Heart left ventricle (tissue), 16 donors: Measurements from ENCODE around the gene B4GALNT2. TPM values are rescaled to one million over a fixed set of nuclear protein-coding genes. Genes with fewer than 3 reads are reported as not detected.

ENCODE experiments used
- ATAC-seq, 4 donors: fragments of 200-7000 bp; cut with Tn5 transposase; one replicate each; pipeline ENCODE4 v1.9.1; 2020 to 2022; ENCODE audit warnings: moderate library complexity in 4 of 4, mild to moderate bottlenecking in 3 of 4, moderate number of reproducible peaks in 1 of 4
- DNase-seq, 5 donors: peaks; one replicate each; pipeline ENCODE4 v3.0.0-alpha.2; 2020
- H3K27ac ChIP-seq, 12 donors: fragments of 200-600 bp; sonication (generic) in 4 of 12; one replicate each; pipeline versions ENCODE4 v1.5.0 to v1.8.0; 2016 to 2022; ENCODE audit warnings: mild to moderate bottlenecking in 2 of 12
- H3K27me3 ChIP-seq, 9 donors: fragments of 200-600 bp; sonication (generic) in 2 of 9; one replicate each; pipeline versions ENCODE4 v1.5.1 to v1.8.0; 2016 to 2022; ENCODE audit warnings: mild to moderate bottlenecking in 3 of 9
- H3K36me3 ChIP-seq, 9 donors: fragments of 200-600 bp; sonication (generic) in 2 of 9; one replicate each; pipeline versions ENCODE4 v1.5.0 to v1.8.0; 2018 to 2022; ENCODE audit warnings: mild to moderate bottlenecking in 2 of 9
- H3K4me1 ChIP-seq, 12 donors: fragments of 200-600 bp; sonication (generic) in 4 of 12; one replicate each; pipeline versions ENCODE4 v1.5.0 to v1.8.0; 2016 to 2022; ENCODE audit warnings: mild to moderate bottlenecking in 3 of 12
- H3K4me3 ChIP-seq, 12 donors: fragments of 200-600 bp; sonication (generic) in 4 of 12; one replicate each; pipeline versions ENCODE4 v1.5.0 to v1.8.0; 2017 to 2022; ENCODE audit warnings: mild to moderate bottlenecking in 9 of 12, moderate library complexity in 4 of 12
- H3K9me3 ChIP-seq, 12 donors: fragments of 200-600 bp; sonication (generic) in 4 of 12; one replicate each; pipeline versions ENCODE4 v1.5.0 to v1.8.0; 2016 to 2022; ENCODE audit warnings: mild to moderate bottlenecking in 1 of 12
- POLR2A ChIP-seq, 2 donors: fragments of 450-650 bp; IDR thresholded peaks; one replicate each; pipeline ENCODE4 v1.6.1; 2017; ENCODE audit warnings: antibody characterized with exemption in 2 of 2, mild to moderate bottlenecking in 2 of 2, moderate library complexity in 2 of 2
- WGBS, 4 donors: extraction: QIAGEN DNeasy Blood & Tissue Kit in 2 of 4; methylation state at CpG; one replicate each; pipeline versions ENCODE4 v1.1.5 to v1.1.7; 2013 to 2018; 5-methylcytosine and 5-hydroxymethylcytosine counted together
- intact Hi-C, 10 donors: fragments of 100-400 bp; cut with DNase I; formaldehyde crosslinking; loops; one replicate each; pipeline versions ENCODE4 v1.11.1 to v1.14.2; 2022
- polyA plus RNA-seq, 2 donors: library from polyadenylated mRNA; stranded (reverse); fragments of 200-250 nt; gene quantifications; one replicate each; pipeline ENCODE4 v1.2.3, GENCODE V29; 2013
- total RNA-seq, 9 donors: library from RNA; depleted of rRNA in 2 of 9; stranded (reverse); fragments of >200 nt in 2 of 9; fragmentation: NEBNext Ultra II Directional in 3 of 9; extraction: Animal tissue kit (Norgen Biotek cat#: 25700) in 3 of 9; gene quantifications; one replicate each; pipeline versions ENCODE4 v1.1.0 to v1.2.4, GENCODE V29; 2016 to 2023
- TF ChIP-seq, protein P1 (sequence below), 12 donors: fragments of 200-600 bp; sonication (generic) in 4 of 12; IDR thresholded peaks; one replicate each; pipeline versions ENCODE4 v1.5.0 to v1.8.0; 2018 to 2022; ENCODE audit warnings: antibody characterized with exemption in 12 of 12, mild to moderate bottlenecking in 5 of 12
- donor health status: ischemic (EF 13 %, LVEDD 7.1; RV severe dilation, severe dysfunction).
- donor health status: healthy with polysubstance abuse.
- donor health status: DM: no; HTN: yes; CAD: no.
- donor health status: DM: no; HTN: no; CAD: no.
- donor health status: ischemic (EF 25% LVEDD 6.9; RV normal size, moderate dysfunction).
- donor health status: ischemic (EF 25% LVEDD 5.7; RV mildly dilated, moderate dysfunction).
- donor health status: healthy.
- donor health status: DM: yes; HTN: yes; CAD: no.
- donor health status: ischemic (EF 35%, LVEDD 5.7; RV mildly dilated, moderate dysfunction).
- donor health status: nonischemic (EF 11% LVEDD 7.7; RV severe dilation, severe dysfunction).
- donor health status: DM: yes; HTN: yes; CAD: no.
- donor health status: PGD.
- donor health status: ischemic (EF 29% LVEDD 5.4; RV normal size, mild dysfunction).
- donor health status: nonischemic (EF 23%, LVEDD 6.1; RV moderate dilation, normal function).

Gene B4GALNT2
- total and polyA plus RNA-seq, 11 donors, result 0.07 to 0.08 TPM; not detected in 9

DNA sequence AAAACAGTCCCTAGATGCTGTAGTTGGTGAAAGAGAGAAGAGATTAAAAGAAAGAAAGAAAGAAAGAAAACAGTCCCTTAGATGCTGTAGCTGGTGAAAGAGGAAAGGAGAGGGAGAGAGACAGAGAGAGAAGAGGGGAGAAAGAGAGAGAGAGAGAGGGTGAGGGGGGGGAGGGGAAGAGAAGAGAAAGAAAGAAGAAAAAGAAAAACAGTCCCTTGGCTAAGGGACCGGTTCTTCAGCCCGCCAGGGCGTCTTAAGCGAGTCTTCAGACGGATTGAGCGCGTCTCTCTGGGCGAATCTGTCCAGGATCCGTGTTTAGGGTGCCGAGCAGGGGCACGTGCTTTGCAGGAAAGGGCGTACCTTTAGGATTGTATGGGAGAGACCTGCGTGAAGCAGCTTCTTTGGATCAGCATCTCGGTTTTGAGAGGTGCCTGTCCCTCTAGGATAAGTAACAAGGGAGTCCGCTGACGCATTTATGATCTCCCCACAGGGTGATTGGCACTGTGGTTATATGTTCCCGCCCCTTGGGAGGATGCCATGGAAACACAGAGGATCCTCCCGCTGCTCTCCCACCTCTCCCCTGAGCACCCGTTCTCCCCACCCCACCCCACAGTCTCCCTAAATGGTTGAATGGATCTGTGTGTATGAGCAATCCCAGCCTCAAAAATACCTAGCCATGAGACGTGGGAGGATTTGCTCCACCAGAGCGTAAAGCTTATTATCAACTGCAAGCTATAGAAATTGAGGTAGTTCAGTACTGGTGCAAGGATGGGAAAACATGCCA is 61.1 kb downstream of the B4GALNT2 start:
- peak overlapping the region; percentile 59 to 95 (median 80) for H3K4me3 ChIP-seq
- no peaks in the 10 kb centered on the region for H3K36me3 ChIP-seq
- H3K27ac ChIP-seq, result peak overlapping the region in 10 of 12 donors; percentile 26 to 98 (median 97)
- WGBS, 4 donors, result 5 to 20% (median 14%) methylated on average over 18 to 21 of the region's 21 CpGs
- TF ChIP-seq POLR2A (IDR thresholded peaks at IDR 0.05), result no peak
- TF ChIP-seq, protein P1, sequence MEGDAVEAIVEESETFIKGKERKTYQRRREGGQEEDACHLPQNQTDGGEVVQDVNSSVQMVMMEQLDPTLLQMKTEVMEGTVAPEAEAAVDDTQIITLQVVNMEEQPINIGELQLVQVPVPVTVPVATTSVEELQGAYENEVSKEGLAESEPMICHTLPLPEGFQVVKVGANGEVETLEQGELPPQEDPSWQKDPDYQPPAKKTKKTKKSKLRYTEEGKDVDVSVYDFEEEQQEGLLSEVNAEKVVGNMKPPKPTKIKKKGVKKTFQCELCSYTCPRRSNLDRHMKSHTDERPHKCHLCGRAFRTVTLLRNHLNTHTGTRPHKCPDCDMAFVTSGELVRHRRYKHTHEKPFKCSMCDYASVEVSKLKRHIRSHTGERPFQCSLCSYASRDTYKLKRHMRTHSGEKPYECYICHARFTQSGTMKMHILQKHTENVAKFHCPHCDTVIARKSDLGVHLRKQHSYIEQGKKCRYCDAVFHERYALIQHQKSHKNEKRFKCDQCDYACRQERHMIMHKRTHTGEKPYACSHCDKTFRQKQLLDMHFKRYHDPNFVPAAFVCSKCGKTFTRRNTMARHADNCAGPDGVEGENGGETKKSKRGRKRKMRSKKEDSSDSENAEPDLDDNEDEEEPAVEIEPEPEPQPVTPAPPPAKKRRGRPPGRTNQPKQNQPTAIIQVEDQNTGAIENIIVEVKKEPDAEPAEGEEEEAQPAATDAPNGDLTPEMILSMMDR (IDR thresholded peaks at IDR 0.05), result no peak
- H3K27me3 ChIP-seq, result no peaks in the 10 kb centered on the region
- no peaks in the 10 kb centered on the region for H3K9me3 ChIP-seq
- H3K4me1 ChIP-seq, result peaks cover 0 to 23% (median 3%) of the 10 kb centered on the region in 12 donors
- DNase-seq (peak in 4 of 5 donors; percentile 42 to 68 (median 54)), ATAC-seq (no peak)
- intact Hi-C loops, result loop anchor here in 6 of 10 donors (2.0 to 5.0 kb wide), 3 partner anchors 17 to 34 kb away; partner anchors contain the start of genes ABI3 (in 2 of the 6) and GNGT2 (in 2 of the 6)

DNA sequence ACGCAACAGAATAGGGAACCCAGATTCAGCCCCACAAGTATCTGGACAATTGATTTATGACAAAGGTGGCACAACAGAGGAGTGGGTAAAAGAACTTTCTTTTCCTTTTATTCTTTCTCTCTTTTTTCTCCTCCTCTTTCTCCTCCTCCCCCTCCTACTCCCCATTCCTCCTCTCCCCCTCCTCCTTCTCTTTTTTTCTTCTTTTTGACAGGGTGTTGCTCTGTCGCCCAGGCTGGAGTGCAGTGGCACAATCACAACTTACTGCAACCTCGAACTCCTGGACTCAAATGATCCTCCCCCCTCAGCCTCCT is 61.7 kb downstream of the B4GALNT2 start:
- H3K4me1 ChIP-seq, result peaks cover 0 to 23% (median 3%) of the 10 kb centered on the region in 12 donors
- TF ChIP-seq POLR2A (IDR thresholded peaks at IDR 0.05), result no peak
- TF ChIP-seq, protein P1 (IDR thresholded peaks at IDR 0.05), result no peak
- peak overlapping the region in 2 of 12 donors; percentile 98 for H3K27ac ChIP-seq
- no peaks in the 10 kb centered on the region for H3K36me3 ChIP-seq
- no peak for ATAC-seq
- H3K9me3 ChIP-seq, result no peaks in the 10 kb centered on the region
- no peak overlapping the region for H3K4me3 ChIP-seq
- no peak for DNase-seq
- 69 to 81% (median 75%) methylated on average over 3 of the region's 3 CpGs for WGBS, 4 donors
- intact Hi-C loops, result loop anchor here in 3 of 10 donors (5.0 kb wide), 1 partner anchor 33 kb away; no protein-coding TSS in a partner anchor
- H3K27me3 ChIP-seq, result no peaks in the 10 kb centered on the region

DNA sequence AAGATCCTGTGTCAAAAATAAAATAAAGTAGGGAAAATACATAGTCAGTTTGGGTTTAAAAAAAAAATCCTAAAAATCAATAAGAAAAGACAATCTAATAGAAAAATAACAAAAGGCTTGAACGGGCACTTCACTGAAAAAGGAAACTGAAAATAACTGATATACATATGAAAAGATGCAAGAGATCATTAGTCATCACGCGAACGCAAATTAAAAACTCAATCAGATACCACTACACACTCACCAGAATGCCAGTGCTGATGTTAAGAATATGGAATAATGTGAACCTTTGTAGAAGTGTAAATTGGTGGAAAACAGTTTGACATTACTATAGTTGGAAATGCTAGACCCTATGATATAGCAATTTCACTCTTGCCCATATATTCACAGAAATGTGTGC is 63.2 kb downstream of the B4GALNT2 start:
- no peaks in the 10 kb centered on the region for H3K36me3 ChIP-seq
- peaks cover 0 to 30% (median 3%) of the 10 kb centered on the region in 12 donors for H3K4me1 ChIP-seq
- H3K27ac ChIP-seq, result peak overlapping the region in 1 of 12 donors; percentile 8
- H3K9me3 ChIP-seq, result no peaks in the 10 kb centered on the region
- ATAC-seq (no peak), DNase-seq (no peak)
- intact Hi-C loops, result no loop called here
- no peak for TF ChIP-seq POLR2A (IDR thresholded peaks at IDR 0.05)
- TF ChIP-seq, protein P1 (IDR thresholded peaks at IDR 0.05), result no peak
- no peaks in the 10 kb centered on the region for H3K27me3 ChIP-seq
- H3K4me3 ChIP-seq, result no peak overlapping the region
- WGBS, 4 donors, result 89 to 92% (median 89%) methylated on average over 4 of the region's 4 CpGs

DNA sequence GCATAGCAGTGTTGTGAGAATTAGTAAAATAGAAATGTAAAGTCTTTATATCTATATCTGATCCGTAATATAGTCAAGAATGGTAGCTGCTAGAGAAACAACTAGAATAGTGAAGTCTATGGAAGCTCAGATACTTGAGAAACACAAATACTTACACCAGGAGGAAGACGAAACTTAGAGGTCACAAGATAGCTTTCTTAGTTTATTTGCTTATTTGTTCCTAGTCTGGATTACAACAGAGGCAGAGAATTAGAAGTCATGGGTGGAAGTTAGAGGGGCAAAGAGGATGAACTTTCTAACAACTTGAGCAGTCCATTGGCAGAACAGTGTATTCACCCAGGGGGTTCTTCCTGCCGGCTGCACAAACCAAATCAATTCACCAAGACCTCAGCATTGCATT is 64.0 kb downstream of the B4GALNT2 start:
- no peaks in the 10 kb centered on the region for H3K36me3 ChIP-seq
- peak overlapping the region in 1 of 12 donors; percentile 8 for H3K27ac ChIP-seq
- H3K9me3 ChIP-seq, result no peaks in the 10 kb centered on the region
- intact Hi-C loops, result no loop called here
- no peak for ATAC-seq
- 82 to 89% (median 87%) methylated on average over 3 of the region's 3 CpGs for WGBS, 4 donors
- H3K27me3 ChIP-seq, result no peaks in the 10 kb centered on the region
- no peak for TF ChIP-seq POLR2A (IDR thresholded peaks at IDR 0.05)
- TF ChIP-seq, protein P1 (IDR thresholded peaks at IDR 0.05), result no peak
- no peak overlapping the region for H3K4me3 ChIP-seq
- H3K4me1 ChIP-seq, result peaks cover 0 to 34% (median 2%) of the 10 kb centered on the region in 12 donors
- DNase-seq, result no peak
